ENCODE data around the gene PTPRN2. TPM values are rescaled to one million over a fixed set of nuclear protein-coding genes. Genes with fewer than 3 reads are reported as not detected.

PTPRN2 gene
- polyA plus RNA-seq, 3 donors from 2014 or later = 1.9 to 3.7 (median 2.2) TPM

DNA sequence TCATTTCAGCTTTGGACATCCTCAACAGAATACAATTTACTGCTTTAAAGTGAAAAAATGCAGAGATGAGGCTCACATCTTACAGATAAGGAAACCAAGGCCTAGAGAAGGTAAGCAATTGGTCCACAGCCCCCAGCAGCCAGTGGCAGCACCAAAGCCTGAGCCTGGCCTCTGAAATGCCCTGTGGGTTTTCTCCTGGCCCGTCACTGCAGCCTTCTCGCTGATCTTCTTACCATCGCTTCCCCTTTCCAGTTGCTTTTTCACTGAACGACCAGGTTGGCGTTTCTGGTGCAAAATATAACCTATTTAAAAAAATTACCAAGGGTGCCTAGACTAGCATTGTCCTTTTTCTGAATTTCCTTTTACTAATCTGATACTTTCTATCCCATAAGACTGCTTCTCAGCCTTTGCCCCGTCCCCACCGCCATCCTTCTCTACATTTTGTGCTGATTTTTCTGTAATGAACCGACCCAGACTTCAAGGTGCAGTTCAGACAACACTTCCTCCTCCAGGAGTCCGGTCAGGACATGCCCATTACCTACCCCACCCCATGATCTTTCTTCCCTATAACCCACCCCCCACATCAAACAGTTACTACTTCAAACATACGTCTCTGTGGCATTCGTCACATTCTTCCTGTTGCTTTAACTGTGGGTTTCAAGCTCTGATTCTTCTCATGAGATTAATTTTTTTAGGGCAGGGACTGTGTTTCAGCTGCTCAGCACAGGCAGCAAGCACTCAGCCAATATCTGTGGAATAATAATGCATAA is 961.5 kb downstream of the PTPRN2 start:
- H3K4me3 Mint-ChIP-seq = no peak overlapping the region
- no peak for DNase-seq
- H3K27ac Mint-ChIP-seq = no peak overlapping the region

DNA sequence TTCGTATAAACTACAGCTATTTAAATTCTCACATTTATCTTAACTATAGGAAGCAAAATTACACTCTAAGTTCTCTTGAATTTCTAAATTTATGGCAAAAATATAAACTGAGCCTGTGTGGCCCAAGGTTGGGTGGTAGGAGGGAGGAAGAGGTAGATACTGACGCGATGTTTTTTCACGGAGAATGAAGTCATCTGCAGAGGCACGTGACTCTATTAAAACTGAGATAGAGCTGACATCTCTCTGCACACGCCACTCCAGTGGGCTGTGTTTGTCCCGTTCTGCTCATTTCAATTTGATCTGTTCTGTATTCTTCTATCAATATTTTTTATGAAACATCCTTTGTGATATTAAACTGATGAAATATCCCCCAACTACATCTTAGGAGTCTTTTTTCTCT is 964.1 kb downstream of the PTPRN2 start:
- Mint-ChIP-seq H3K36me3 (no peaks in the 10 kb centered on the region), H3K27ac (no peak overlapping the region), H3K4me3 (no peak overlapping the region), H3K4me1 (no peaks in the 10 kb centered on the region), H3K9me3 (no peaks in the 10 kb centered on the region), H3K27me3 (ENCODE audit: low read depth in 3 of 3) (peaks cover 4 to 27% (median 16%) of the 10 kb centered on the region in 3 donors)
- no peak for DNase-seq

More for the DNA sequence above, 961.5 kb downstream of the PTPRN2 start:
- H3K4me1 Mint-ChIP-seq = no peaks in the 10 kb centered on the region
- H3K27me3 Mint-ChIP-seq (ENCODE audit: low read depth in 3 of 3) = peaks cover 4 to 26% (median 16%) of the 10 kb centered on the region in 3 donors
- no peaks in the 10 kb centered on the region for H3K9me3 Mint-ChIP-seq
- H3K36me3 Mint-ChIP-seq = no peaks in the 10 kb centered on the region

GRCh38 chr7:157622408-157623205 is 965.0 kb downstream of the PTPRN2 start:
- DNase-seq = no peak
- no peak overlapping the region for H3K4me3 Mint-ChIP-seq
- no peaks in the 10 kb centered on the region for H3K4me1 Mint-ChIP-seq
- no peaks in the 10 kb centered on the region for H3K36me3 Mint-ChIP-seq
- no peak overlapping the region for H3K27ac Mint-ChIP-seq
- H3K27me3 Mint-ChIP-seq (ENCODE audit: low read depth in 3 of 3) = peaks cover 2 to 23% (median 12%) of the 10 kb centered on the region in 3 donors
- H3K9me3 Mint-ChIP-seq = no peaks in the 10 kb centered on the region

- Mint-ChIP-seq H3K36me3 (no peaks in the 10 kb centered on the region), H3K27me3 (ENCODE audit: low read depth in 3 of 3) (peaks cover 2 to 21% (median 10%) of the 10 kb centered on the region in 3 donors), H3K4me1 (no peaks in the 10 kb centered on the region), H3K4me3 (no peak overlapping the region), H3K27ac (no peak overlapping the region), H3K9me3 (no peaks in the 10 kb centered on the region)
- no peak for DNase-seq
These were observed 965.6 kb downstream of the PTPRN2 start for GRCh38 chr7:157622000-157622399.

DNA sequence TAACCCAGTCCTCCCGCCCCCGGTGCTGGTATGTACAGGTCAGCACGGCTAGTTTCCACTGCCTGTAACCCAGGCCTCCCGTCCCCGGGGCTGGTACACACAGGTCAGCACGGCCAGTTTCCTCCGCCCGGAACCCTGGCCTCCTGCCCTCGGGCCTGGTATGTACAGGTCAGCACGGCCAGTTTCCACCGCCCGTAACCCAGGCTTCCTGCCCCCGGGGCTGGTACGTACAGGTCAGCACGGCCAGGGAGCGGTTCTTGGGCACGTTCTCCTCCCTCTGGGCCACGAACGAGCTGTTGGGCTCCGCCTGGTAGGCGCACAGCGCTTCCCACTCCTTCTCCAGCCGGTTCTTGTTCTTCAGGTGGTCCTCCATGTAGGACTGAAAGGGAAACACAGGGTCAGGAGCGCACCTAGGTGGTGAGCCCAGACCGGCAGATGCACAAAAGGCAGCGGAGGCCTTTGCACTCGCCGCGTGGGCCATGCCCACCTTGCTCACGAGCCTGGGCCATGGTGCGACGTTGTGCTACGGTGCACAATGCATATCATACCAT is 966.4 kb downstream of the PTPRN2 start:
- H3K36me3 Mint-ChIP-seq = no peaks in the 10 kb centered on the region
- peaks cover 2 to 20% (median 8%) of the 10 kb centered on the region in 3 donors for H3K27me3 Mint-ChIP-seq (ENCODE audit: low read depth in 3 of 3)
- no peak overlapping the region for H3K4me3 Mint-ChIP-seq
- DNase-seq = no peak
- H3K27ac Mint-ChIP-seq = no peak overlapping the region
- no peaks in the 10 kb centered on the region for H3K9me3 Mint-ChIP-seq
- no peaks in the 10 kb centered on the region for H3K4me1 Mint-ChIP-seq

DNA sequence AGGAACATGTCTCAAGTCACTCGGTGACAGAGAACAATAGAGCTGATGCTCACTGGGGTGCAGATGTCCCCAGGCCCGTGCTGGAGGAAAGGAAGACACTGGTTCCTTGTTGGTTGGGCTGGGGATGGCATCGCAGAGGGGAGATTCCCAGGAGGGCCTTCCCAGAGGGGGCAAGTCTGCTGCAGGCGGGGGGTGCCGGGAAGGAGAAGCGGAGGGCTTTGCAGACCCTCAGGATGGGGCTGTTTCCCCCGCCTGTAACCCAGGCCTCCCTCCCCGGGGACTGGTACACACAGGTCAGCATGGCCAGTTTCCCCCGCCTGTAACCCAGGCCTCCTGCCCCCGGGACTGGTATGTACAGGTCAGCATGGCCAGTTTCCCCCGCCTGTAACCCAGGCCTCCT is 967.0 kb downstream of the PTPRN2 start:
- Mint-ChIP-seq H3K27me3 (ENCODE audit: low read depth in 3 of 3) (peaks cover 2 to 18% (median 8%) of the 10 kb centered on the region in 3 donors), H3K9me3 (no peaks in the 10 kb centered on the region), H3K27ac (no peak overlapping the region), H3K36me3 (no peaks in the 10 kb centered on the region), H3K4me3 (no peak overlapping the region), H3K4me1 (no peaks in the 10 kb centered on the region)
- DNase-seq = no peak

DNA sequence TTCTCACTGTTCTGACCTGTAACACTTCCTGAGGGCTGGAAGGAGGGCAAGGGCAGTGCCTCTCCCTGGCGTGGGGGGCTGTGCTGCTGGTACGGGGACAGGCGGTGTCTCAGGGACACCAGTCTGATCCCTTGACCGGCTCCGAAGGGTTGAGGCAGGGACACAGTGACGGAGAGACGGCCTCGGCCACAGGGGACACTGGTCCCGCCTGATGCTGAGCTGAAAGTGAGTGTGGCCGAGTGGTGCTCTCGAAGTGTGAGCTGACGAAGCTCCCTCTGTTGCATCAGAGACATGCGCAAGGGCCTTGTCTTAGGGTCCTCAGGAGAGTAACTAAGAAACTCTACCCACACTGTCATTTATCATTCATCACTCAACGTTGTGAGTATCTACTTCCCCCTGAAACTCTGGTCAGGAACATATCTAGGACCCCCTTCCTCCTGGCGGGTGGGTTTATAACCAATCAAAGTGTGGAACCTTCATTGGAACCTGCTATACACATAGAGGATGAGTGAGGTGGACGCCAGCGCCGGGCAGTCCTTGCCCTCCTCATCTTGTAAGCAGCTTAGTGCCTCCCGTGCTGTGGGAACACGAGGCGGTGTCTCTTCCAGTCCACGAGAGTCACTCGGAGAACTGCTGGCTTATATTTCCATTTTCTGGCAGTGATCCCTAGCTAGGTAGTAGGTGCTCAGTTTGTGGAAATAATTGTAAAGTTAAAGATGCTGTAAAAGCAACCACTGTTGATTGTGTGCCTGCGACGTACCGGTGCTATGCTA is 967.7 kb downstream of the PTPRN2 start:
- Mint-ChIP-seq H3K27ac (no peak overlapping the region), H3K4me1 (no peaks in the 10 kb centered on the region), H3K9me3 (no peaks in the 10 kb centered on the region), H3K36me3 (no peaks in the 10 kb centered on the region), H3K4me3 (no peak overlapping the region), H3K27me3 (ENCODE audit: low read depth in 3 of 3) (peaks cover 0 to 14% (median 5%) of the 10 kb centered on the region in 3 donors)
- no peak for DNase-seq

- H3K4me3 Mint-ChIP-seq = no peak overlapping the region
- H3K36me3 Mint-ChIP-seq = no peaks in the 10 kb centered on the region
- peaks cover 0 to 8% (median 0%) of the 10 kb centered on the region in 3 donors for H3K27me3 Mint-ChIP-seq (ENCODE audit: low read depth in 3 of 3)
- no peaks in the 10 kb centered on the region for H3K4me1 Mint-ChIP-seq
- H3K27ac Mint-ChIP-seq = no peak overlapping the region
- DNase-seq = no peak
- H3K9me3 Mint-ChIP-seq = no peaks in the 10 kb centered on the region
These were observed 968.6 kb downstream of the PTPRN2 start for GRCh38 chr7:157618823-157619606.

- Mint-ChIP-seq H3K4me3 (no peak overlapping the region), H3K36me3 (no peaks in the 10 kb centered on the region), H3K27me3 (ENCODE audit: low read depth in 3 of 3) (peaks cover 0 to 5% (median 0%) of the 10 kb centered on the region in 3 donors), H3K9me3 (no peaks in the 10 kb centered on the region), H3K4me1 (no peaks in the 10 kb centered on the region), H3K27ac (no peak overlapping the region)
- no peak for DNase-seq
These were observed 969.4 kb downstream of the PTPRN2 start for GRCh38 chr7:157618091-157618726.

GRCh38 chr7:157617401-157617800 is 970.2 kb downstream of the PTPRN2 start:
- Mint-ChIP-seq H3K27ac (no peak overlapping the region), H3K4me3 (no peak overlapping the region), H3K9me3 (no peaks in the 10 kb centered on the region), H3K4me1 (peaks cover 2 to 3% of the 10 kb centered on the region in 2 donors), H3K36me3 (no peaks in the 10 kb centered on the region), H3K27me3 (ENCODE audit: low read depth in 3 of 3) (peaks cover 0 to 6% (median 2%) of the 10 kb centered on the region in 3 donors)
- no peak for DNase-seq

GRCh38 chr7:157616931-157617330 is 970.7 kb downstream of the PTPRN2 start:
- Mint-ChIP-seq H3K27me3 (ENCODE audit: low read depth in 3 of 3) (peaks cover 1 to 10% (median 7%) of the 10 kb centered on the region in 3 donors), H3K9me3 (no peaks in the 10 kb centered on the region), H3K4me1 (peaks cover 6 to 7% of the 10 kb centered on the region in 2 donors), H3K27ac (no peak overlapping the region), H3K4me3 (no peak overlapping the region), H3K36me3 (no peaks in the 10 kb centered on the region)
- no peak for DNase-seq

- DNase-seq = no peak
- Mint-ChIP-seq H3K27ac (no peak overlapping the region), H3K9me3 (no peaks in the 10 kb centered on the region), H3K27me3 (ENCODE audit: low read depth in 3 of 3) (peaks cover 3 to 10% (median 7%) of the 10 kb centered on the region in 3 donors), H3K36me3 (no peaks in the 10 kb centered on the region), H3K4me3 (no peak overlapping the region), H3K4me1 (peaks cover 8% of the 10 kb centered on the region in 2 donors)
These were observed 971.2 kb downstream of the PTPRN2 start for GRCh38 chr7:157616426-157616825.
